Hindlimb muscle (tissue), 1 donor: Measurements from ENCODE around the gene PRR18. TPM values are rescaled to one million over a fixed set of nuclear protein-coding genes. Genes with fewer than 3 reads are reported as not detected.

Experiments used
- DNase-seq: peaks from one replicate; pipeline ENCODE4 v3.0.0-alpha.2; 2013
- polyA plus RNA-seq: library from polyadenylated mRNA; unstranded; fragments of 120-200 nt; gene quantifications from one replicate; pipeline ENCODE4 v1.2.1, GENCODE V29; 2013; ENCODE audit not compliant: insufficient read length

PRR18 gene
- polyA plus RNA-seq, 1 donor = 1.4 TPM

DNA sequence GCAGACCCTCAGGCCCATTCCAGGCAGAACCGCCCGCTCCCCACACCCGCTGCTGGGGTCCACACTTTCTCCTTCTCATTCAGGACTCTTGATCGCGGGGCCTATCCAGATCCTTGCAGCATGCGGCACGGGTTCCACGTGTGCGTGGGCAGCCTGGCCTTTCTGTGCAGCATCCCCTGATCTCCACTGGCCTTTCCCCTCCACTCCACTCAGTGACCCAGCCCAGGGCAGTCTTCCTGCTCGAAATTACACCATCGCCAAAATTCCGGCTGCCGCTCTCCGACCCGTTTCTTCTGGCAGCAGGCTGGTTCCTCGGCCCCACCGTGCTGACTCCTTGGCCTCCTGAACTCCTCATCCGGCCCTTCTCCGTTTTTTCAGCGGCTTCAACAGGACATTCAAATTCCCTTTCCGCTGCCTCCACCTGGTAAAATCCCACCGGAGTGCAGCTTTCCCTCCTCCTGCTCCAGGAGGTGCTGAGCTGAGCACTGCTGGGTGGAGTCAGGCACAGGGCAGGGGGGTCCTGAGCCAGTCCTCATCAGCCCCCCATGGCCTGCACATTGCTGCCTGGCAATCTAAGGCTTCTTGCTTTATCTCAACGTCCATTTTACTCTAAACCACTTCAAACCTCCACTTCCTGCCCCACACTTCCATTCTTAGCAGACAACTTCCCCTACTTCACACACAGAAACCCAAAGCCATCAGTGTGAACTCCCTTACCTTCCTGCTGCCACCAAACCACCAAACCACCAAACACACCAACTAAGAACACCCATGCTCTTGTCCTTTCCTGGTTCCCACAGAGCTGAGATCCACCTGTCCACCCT is 25.2 kb upstream of the PRR18 start:
- no peak for DNase-seq

DNA sequence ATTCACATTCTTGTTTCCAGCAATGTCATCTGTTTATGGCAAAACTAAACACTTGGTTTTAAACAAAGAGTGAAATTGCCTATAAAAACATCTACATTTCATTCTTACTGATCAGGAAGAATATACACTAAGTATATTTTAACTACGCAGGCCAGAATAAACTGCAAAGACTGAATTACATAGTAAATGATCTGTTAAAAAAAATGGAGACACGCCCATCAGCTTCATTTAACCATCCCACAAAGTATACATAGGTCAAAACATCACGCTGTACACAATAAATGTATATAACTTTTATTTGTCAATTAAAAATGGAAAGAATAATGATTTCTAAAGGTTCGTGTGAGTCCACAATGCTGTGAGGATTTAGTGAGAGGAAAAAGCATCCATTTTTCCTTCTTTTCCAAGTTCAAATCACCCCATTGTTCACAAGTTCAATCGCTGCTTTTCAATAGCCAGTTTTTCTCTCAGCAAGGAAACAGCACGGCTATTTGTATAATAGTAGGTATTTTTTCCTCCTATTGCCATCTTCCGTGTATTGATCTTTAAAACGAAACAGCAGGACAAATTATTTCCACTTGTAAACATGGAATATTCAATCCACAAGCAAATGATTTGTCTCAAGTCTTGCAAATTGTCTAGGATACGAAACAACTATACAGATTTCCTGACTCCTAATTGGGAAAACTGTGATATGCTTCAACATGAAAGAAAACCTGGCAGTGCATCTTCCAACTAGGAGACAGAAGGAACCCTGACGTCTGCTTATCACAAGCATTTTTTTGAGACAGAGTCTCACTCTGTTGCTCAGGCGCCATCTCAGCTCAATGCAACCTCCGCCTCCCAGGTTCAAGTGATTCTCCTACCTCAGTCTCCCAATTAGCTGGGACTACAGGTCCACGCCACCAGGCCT is 23.6 kb upstream of the PRR18 start:
- DNase-seq = no peak

DNA sequence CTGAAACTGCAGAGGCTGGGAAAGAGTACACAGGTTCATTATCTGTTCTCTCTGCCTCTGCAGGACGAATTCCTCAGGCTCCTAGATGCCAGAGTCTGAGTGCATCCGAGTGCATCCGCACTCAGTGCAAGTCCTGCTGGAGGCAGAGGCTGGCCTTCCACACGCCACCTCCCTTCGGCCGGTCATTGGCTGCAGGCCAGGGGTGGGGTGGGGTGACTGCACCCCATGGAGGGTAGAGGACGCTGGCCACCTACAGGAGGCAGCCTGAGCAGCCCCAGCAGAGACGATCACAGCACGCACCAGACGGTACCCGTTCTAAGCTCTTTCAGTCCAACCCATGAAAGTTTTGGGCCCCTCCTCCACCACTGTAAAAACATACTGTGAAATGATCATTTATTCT is 22.4 kb upstream of the PRR18 start:
- no peak for DNase-seq

DNA sequence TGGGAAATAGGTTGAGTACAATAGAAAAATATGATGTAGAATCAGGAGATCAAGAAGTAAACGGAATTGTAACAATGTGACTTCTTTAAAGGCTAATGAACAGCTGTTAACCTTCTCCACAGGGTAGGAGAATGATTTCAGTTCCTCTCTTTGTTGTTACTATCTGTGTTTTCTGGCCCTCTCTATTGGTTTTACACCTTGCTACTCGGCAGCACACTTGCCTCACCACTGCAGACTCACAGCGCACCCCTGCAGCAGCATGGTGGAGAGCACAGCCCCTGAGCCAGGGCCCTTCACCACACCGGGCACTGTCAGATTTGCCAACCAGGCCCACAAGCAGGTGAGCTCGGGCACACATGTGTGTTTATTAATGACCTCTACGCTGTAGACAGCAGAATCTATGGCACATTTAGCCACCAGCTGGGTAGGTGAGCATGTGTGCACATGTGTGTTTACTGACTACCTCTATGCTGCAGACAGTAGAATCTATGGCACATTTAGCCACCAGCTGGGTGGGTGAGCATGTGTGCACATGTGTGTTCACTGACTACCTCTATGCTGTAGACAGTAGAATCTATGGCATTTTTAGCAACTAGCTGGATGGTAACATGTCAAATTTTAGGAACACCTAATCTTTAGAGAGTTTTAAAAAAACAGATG is 17.3 kb upstream of the PRR18 start:
- no peak for DNase-seq

DNA sequence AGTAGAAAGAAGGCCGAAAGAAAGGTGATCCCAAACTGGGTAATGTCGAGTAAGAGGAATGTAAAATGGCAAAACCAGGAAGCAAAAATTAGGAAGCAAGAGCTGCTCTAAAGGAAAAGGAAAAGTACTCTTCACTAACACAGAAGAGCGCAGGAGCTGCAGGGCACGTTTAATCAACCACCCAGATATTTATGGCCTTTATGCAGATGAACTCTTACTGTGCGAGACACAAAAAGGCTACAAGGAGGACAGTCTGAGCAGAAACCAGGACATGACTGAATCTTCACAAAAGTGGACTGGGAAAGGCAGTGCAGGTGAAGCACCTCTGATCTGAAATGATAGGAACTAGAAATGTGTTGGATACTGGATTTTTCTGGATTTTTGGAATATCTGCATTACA is 15.2 kb upstream of the PRR18 start:
- DNase-seq = no peak

DNA sequence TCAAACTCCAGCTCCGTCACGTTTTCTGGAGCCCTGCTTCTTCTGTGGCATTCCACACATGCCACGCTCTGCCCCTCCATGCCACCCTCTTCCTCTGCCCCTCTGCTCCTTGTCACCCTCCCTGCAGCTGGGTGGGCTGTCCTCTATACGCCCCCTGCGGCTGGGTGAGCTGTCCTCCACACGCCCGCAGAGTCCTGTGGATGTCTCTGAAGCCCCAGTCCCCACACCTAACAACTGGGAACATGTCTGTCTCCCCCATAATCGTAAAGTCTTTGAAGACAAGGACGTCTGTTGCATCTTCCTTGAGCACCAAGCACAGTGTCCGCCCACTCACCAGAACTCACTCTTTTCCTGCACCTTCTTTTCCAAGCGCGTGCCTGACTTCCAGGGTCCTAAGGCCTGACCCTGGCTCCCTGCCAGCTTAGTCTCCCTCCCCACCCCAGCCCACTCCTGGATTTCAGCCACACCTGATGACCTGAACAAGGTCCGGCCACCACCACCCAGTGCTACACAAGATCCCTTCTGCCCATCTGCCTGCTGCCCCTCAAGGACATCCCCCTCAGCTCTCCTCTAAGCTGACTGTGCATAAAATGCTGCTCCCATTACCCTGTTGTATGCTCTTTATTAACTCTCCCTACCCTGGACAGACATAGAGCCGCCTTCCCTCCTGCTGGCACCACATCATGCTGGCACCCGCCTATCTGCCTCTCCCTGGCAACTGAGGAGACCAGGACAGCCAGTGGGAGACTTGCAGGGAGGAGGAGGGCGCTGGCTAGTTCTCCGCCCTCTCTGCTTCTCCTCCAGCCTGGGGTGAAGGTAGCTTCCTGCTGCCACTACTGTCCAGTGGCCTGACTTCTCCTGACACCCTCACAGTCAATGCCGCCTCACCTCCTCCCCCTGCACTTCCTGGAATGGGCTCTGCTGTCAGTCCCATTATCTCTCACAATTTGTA is 10.7 kb upstream of the PRR18 start:
- no peak for DNase-seq

DNA sequence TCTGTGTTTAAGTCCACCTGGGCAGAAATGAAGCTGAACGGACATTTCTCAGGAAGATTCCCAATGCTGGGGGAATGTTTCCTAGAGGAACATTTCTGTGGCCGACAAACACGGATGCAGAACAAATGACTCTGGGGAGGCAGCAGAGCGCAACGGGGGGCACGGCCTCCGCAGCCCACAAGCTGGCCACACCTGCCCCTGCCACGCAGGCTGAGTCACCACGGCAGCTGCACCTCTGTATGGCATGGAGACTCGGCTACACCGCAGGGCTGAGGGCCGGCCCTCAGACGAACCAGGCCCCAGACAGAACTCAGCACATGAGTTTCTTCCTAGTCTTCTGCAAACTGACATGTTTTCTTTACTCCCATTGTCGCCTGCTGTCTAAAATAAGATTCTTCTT is 10.0 kb upstream of the PRR18 start:
- no peak for DNase-seq

DNA sequence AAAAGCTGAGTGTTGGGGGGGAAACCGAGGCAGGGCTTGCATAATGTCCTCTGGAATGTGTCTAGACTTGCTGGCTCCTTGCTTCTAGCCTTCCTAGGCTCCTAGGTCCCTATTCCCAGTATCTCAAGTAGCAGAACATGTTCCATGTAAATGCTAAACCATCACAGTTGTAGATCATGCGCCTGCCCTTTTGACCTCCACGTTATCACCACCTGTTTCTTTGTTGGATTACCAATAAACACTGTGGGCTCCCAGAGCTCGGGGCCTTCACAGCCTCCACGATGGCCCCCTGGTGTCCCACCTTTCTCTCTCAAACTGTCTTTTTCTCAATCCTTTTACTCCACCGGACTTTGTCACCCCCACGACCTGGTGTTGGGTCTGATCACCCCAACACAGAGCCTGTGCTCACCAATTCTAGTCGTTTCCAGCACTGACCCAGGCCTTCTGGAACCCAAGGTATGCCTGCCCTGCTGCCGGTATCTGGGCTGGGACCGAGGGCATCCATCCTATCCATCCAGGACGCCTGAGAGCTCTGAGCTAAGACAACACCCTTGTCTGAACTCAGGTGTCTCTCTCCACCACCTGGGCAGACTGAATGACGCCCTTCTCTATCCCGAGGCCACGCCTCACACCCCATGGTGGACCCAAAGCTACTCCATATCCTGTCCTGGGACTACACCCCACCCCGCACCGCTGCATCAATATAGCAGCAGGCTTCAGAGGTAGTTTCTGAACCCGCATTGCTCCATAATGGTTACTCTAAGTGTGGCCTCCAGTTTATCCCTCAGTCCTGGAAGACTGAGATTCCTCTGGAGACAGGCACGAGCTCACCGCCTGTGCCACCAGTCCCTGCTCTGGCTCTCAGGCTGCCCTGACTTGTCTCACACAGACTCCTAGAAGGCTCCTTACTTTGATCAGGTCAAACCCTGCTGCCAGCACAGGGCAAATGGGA is 9.3 kb upstream of the PRR18 start:
- DNase-seq = no peak

DNA sequence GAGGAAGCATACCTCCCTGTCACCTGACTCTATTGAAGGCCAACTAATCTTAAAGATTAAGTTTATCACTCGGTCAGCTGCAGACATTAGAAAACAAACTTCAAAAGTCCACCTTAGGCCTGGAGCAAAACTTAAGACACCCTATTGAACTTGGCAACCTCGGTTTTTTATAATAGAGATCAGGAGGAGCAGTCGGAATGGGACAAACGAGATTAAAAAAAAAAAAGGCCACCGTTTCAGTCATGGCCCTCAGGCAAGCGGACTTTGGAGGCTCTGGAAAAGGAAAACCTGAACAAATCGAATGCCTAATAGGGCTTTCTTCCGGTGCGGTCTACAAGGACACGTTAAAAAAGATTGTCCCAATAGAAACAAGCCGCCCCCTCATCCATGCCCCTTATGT is 7.2 kb upstream of the PRR18 start:
- no peak for DNase-seq

DNA sequence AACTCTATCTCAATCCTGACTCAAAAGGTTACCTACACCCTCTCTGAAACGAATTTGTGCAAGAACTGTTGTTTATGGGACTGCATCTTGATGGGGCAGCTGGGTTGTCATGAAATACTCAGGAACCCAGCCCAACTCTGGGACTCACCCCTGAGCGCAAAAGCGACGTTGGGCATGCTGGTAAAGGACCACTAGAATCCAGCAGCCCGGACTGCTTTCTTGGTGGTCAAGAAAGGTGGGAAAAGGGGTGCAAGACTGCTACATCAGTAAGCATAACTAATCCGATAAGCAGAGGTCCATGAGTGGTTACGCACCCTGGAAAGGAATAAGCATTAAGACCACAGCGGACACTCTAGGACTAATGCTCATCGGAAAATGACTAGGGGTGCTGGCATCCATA is 6.3 kb upstream of the PRR18 start:
- DNase-seq = no peak

DNA sequence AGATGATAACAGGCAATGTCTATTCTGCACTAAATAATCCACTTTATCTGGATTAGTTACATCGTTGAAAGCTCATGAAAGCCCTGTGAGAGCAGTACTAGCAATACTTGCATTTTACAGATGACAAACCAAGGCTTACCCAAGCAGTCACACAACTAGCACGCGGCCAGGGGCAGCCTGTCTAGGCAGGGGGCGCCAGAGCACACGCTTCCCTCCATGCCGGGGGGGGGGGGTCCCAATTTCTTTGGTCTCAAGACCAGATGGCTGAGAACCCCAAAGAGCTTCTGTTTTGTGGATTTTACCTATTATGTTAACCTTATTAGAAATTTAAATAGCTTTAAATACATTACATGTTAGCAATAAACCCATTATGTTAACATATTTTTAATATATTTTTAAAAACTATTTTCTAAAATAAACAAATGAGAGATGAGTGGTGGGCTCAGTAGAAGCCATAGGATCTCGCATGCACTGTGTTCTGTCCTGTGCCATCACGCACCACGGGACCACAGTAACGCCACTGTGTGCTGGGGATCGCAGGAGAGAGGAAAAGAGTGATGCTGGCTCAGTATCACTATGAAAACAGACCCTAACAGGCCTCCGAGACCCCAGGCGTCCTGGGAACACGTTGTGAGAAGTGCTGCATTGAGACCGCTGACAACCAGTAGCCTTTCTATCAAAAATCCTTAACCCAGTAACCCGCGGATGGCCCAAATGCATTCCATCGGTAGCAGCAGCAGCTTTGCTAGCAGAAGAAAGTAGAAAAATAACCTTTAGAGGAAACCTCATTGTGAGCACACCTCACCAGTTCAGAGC is 5.3 kb upstream of the PRR18 start:
- no peak for DNase-seq

DNA sequence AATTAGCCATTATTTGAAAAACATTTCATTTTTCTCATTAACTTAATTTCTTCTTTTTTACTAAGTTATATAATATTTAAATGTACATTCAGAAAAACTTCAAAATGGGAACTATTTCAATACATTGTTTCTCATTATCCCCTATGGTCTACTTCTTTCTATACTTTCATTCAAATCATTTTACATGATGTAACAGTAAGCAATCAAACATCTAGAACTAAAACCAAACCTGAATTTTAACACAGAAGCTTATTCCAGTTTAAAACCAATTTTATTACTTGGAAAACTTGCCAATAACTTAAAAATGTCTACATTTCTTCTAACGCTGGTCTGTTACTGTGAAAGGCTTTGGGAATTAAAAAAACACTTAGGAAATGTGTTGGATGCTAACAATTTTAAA is 4.6 kb upstream of the PRR18 start:
- no peak for DNase-seq

DNA sequence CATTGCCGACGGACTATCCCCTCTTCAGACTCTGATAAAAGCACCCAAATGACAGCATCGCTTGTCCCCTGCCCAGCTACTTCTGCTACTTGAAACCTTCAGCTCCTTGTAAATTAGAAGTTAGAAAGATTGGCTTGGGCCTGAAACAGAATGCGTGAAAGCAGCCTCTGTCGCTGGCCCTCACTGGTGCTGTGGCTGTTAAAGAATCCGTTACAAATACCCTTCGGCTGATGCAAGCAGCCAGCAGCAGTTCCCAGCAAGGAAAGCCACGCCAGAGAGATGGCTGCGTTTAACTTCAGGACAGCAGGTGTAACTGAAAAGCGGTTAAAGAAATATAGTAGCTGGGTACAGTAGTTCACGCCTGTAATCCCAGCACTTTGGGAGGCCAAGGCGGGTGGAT is 2.4 kb upstream of the PRR18 start:
- DNase-seq = no peak

DNA sequence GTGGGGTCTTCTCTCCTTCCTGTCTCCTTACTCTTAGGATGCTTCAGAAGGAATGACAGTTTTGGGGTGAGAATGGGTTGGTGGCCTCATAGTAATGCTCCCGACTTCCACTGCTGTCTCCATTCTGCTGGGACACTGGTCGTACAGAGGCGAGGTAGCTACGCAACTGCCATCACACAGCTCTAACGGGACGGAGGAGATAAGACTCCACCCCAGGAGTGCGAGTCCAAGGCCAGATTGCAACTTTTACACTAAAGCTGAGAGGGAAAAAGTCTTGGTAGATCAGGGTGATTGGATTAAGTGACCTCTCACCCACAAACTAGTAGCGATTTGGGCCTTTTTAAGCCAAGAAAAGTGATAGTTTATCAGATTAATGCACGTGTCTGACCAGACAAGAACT is 1.8 kb upstream of the PRR18 start:
- no peak for DNase-seq

DNA sequence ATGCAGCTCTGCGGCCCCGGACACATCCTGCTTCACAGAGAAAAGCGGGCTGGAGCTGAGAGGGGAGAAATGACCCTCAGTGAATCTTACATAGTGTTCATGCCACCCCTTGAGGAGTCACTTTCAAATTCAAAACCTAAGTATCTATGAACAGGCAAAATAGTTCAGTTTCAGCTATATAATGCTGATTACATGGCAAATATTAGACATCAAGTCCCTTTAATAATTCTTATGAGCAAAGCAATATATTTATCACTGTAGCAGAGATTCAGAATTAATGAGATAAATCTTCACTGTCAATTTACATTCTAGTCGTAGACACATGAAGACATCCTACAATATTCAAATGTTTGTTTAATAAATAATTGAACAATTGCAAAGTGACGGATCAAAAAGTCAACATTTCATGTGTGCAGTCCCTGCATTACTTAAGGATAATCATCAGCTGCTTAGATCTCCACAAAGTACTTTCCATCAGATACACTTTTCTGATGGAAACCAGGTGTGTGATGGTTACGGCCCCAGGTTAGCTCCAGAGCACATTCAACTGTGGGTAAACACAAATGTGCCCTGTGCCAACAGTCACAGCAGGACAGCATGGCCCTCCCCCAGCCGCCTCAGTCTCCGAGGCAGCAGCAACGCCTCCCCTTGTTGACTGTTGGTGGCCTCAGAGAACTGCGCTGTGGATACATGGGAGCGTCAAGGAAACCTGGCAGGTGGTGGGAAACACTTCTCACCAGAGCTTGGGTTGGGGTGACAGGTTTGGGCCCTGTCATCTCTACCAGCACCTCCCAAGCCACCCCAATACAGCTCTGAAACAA is 787 bp upstream of the PRR18 start:
- no peak for DNase-seq

DNA sequence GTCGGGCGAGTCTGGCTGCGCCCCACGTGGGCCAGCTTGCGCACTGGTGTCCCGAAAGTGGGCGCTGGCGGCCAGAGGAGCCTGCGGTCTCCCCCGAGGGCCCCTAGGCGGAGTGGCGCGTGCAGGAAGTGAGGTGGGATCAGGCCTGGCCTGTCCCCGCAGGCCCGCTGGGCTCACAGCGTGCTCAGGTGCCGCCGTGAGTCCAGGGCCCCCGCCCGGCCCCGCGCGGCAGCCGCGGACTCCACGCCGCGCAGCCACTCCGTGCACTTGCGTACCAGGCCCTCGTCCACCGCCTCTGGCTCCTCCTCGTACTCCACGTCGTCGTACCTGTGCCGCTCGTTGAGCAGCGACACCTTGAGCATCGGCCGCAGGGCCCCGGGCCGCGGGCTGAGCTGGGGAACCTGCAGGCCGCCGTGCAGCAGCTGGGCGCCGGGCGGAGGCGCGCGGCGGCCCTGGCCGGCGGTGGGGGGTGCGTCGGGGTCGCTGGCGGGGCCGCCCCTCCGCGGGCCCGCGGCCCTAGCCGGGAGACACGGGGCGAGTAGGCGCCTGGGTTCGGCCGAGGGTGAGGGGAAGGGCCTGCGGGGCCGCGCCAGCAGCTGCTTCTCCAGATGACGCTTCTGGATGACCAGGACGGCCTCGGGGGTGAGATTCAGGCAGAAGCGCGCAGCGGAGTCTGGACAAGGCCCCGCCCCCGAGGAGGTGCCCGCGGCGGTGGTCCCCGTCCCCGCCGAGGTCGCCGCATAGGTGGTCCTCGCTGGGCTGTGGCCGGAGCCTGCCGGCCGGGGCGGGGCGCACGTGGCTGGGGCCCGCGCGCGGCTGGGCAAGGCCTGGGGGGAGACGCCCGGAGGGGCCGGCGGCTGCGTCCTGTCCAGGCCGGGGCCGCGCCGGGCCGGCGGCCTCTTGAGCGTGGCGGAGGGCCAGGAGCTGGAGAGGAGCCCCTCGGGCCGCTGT is 835 bp downstream of the PRR18 start:
- no peak for DNase-seq

DNA sequence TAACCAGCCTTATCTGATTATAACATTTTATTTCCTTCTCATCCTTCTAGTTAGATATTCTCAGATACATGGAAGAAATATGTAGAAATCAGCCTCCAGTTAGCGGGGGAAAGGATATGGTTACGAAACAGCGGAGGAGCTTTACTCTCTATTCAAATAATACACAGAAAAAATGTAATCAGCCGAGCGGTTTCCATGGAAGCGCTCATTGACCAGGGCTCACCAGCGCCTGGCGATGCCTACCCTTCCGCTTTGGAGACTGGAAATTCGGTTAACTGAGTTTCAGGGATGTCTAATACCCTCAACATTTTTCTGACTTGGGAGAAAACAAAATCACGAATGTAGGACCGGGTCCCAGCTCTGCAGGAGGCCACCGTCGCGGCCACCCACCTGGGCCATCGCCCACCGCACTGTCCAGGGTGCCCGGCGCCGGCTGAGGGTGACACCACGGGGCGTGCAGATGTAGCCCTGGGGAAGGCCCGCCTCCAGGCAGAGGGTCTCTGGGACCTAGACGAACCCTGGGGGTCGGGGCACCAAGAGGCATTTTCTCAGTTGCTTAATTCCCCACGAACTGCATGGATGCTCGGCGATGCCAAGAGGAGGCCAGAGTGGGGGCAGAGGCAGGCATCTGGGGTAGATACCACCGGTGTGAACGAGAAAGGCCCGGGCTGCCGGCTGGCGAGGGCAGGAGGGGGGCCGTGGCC is 1.7 kb downstream of the PRR18 start:
- no peak for DNase-seq
